Caco-2 (cell line): ENCODE results near the gene CEP250. TPM values are rescaled to one million over a fixed set of nuclear protein-coding genes. Genes with fewer than 3 reads are reported as not detected.

ENCODE experiments used
- BruUV-seq: library from RNA; stranded (reverse); fragments of 400-500 nt; replicated peaks from 2 replicates; lab custom pipeline; 2021; lab: Mats Ljungman, UMichigan
- CTCF ChIA-PET: fragments of 300-600 bp; sonication (Branson Sonifier 250); formaldehyde crosslinking; loops from one replicate; lab custom pipeline; 2022; ENCODE audit warnings: antibody characterized with exemption; lab: Charles Lee
- POLR2A ChIA-PET: fragments of 300-600 bp; sonication (Branson Sonifier 250); formaldehyde crosslinking; loops from one replicate; lab custom pipeline; 2022; ENCODE audit warnings: antibody characterized with exemption; lab: Charles Lee
- DNase-seq, 2 experiments: peaks; one replicate each; pipeline versions ENCODE4 v3.0.0 to v3.0.0-alpha.2; 2020 to 2022
- H3K27me3 ChIP-seq: replicated peaks from 2 replicates; pipeline ENCODE4 v1.6.0; 2011; ENCODE audit warnings: low read length; ENCODE audit not compliant: control insufficient read depth, insufficient read depth
- H3K36me3 ChIP-seq: 2 replicates; pipeline ENCODE4 v1.5.1; 2011; ENCODE audit warnings: low read length; ENCODE audit not compliant: control insufficient read depth, insufficient read depth
- H3K4me1 ChIP-seq: fragments of 250-450 bp; sonication (Bioruptor Pico); 2 replicates; pipeline ENCODE4 v1.5.1; 2020; ENCODE audit warnings: mild to moderate bottlenecking
- H3K4me3 ChIP-seq: 2 replicates; pipeline ENCODE4 v1.5.1; 2011; ENCODE audit warnings: low read depth, mild to moderate bottlenecking, control low read depth, low read length
- H3K9me3 ChIP-seq: fragments of 250-450 bp; sonication (Bioruptor Pico); 2 replicates; pipeline ENCODE4 v1.5.1; 2020; ENCODE audit warnings: mild to moderate bottlenecking, moderate library complexity
- H3K27ac Mint-ChIP-seq: one replicate; pipeline ENCODE4 v1.8.0; 2022; ENCODE audit warnings: mixed read lengths; ENCODE audit not compliant: unreplicated experiment
- H3K27me3 Mint-ChIP-seq: one replicate; pipeline ENCODE4 v1.8.0; 2022; ENCODE audit warnings: mixed read lengths; ENCODE audit not compliant: insufficient read depth, unreplicated experiment
- H3K36me3 Mint-ChIP-seq: one replicate; pipeline ENCODE4 v1.8.0; 2022; ENCODE audit warnings: mild to moderate bottlenecking, mixed read lengths; ENCODE audit not compliant: insufficient read depth, unreplicated experiment
- H3K4me1 Mint-ChIP-seq: one replicate; pipeline ENCODE4 v1.8.0; 2022; ENCODE audit warnings: low read depth, mixed read lengths; ENCODE audit not compliant: unreplicated experiment
- H3K4me3 Mint-ChIP-seq: one replicate; pipeline ENCODE4 v1.8.0; 2022; ENCODE audit warnings: mild to moderate bottlenecking, moderate library complexity, mixed read lengths; ENCODE audit not compliant: unreplicated experiment
- H3K9me3 Mint-ChIP-seq: one replicate; pipeline ENCODE4 v1.8.0; 2022; ENCODE audit warnings: mixed read lengths; ENCODE audit not compliant: unreplicated experiment
- intact Hi-C: fragments of 100-400 bp; cut with micrococcal nuclease; formaldehyde crosslinking; loops from one replicate; pipeline ENCODE4 v1.10.0; 2022; ENCODE audit not compliant: unreplicated experiment
- total RNA-seq: library from RNA; stranded (reverse); gene quantifications from 2 replicates; pipeline ENCODE4 v1.2.3, GENCODE V29; 2022
- TF ChIP-seq, protein P1 (sequence below), 2 experiments: fragments of 200-600 bp in 1 of 2; IDR thresholded peaks; 1 replicate in 1 of 2; 2 replicates in 1 of 2; pipeline versions ENCODE4 v1.5.1 to v1.8.0; 2011 to 2022; ENCODE audit warnings: antibody characterized with exemption in 1 of 2, control low read depth in 1 of 2, inconsistent platforms in 1 of 2, low read depth in 1 of 2, low read length in 1 of 2, mild to moderate bottlenecking in 1 of 2, moderate library complexity in 1 of 2; ENCODE audit not compliant: insufficient read depth in 1 of 2, severe bottlenecking in 1 of 2, unreplicated experiment in 1 of 2

CEP250 gene
- total RNA-seq, 1 experiment from 2014 or later: 137 TPM

DNA sequence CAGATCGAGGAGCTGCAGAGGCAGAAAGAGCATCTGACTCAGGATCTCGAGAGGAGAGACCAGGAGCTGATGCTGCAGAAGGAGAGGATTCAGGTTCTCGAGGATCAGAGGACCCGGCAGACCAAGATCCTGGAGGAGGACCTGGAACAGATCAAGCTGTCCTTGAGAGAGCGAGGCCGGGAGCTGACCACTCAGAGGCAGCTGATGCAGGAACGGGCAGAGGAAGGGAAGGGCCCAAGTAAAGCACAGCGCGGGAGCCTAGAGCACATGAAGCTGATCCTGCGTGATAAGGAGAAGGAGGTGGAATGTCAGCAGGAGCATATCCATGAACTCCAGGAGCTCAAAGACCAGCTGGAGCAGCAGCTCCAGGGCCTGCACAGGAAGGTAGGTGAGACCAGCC, 47.9 kb downstream of the CEP250 start:
- Histone ChIP-seq H3K36me3 (peaks cover 30% of the 10 kb centered on the region), H3K27me3 (no peaks in the 10 kb centered on the region), H3K4me1 (no peaks in the 10 kb centered on the region), H3K4me3 (no peak overlapping the region), H3K9me3 (no peaks in the 10 kb centered on the region)
- Mint-ChIP-seq H3K4me1 (peaks cover 8% of the 10 kb centered on the region), H3K9me3 (no peaks in the 10 kb centered on the region), H3K27ac (no peak overlapping the region), H3K27me3 (no peaks in the 10 kb centered on the region), H3K4me3 (no peak overlapping the region), H3K36me3 (peaks cover 62% of the 10 kb centered on the region)
- intact Hi-C loops: no loop called here
- POLR2A ChIA-PET: interaction anchor here (0.6 kb wide), 1 partner anchor 1139 kb away, joined by 6 read pairs; no protein-coding TSS in a partner anchor
- CTCF ChIA-PET: interaction anchor here (0.8 to 0.9 kb wide), 2 partner anchors 36 to 116 kb away, joined by 3 read pairs; no protein-coding TSS in a partner anchor
- TF ChIP-seq, protein P1, sequence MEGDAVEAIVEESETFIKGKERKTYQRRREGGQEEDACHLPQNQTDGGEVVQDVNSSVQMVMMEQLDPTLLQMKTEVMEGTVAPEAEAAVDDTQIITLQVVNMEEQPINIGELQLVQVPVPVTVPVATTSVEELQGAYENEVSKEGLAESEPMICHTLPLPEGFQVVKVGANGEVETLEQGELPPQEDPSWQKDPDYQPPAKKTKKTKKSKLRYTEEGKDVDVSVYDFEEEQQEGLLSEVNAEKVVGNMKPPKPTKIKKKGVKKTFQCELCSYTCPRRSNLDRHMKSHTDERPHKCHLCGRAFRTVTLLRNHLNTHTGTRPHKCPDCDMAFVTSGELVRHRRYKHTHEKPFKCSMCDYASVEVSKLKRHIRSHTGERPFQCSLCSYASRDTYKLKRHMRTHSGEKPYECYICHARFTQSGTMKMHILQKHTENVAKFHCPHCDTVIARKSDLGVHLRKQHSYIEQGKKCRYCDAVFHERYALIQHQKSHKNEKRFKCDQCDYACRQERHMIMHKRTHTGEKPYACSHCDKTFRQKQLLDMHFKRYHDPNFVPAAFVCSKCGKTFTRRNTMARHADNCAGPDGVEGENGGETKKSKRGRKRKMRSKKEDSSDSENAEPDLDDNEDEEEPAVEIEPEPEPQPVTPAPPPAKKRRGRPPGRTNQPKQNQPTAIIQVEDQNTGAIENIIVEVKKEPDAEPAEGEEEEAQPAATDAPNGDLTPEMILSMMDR (IDR thresholded peaks at IDR 0.05; ENCODE audit: insufficient read depth in 1 of 2, low read depth in 1 of 2, low read length in 1 of 2, severe bottlenecking in 1 of 2, unreplicated experiment in 1 of 2): no peak
- no peak for DNase-seq
- BruUV-seq: no TSS peak

DNA sequence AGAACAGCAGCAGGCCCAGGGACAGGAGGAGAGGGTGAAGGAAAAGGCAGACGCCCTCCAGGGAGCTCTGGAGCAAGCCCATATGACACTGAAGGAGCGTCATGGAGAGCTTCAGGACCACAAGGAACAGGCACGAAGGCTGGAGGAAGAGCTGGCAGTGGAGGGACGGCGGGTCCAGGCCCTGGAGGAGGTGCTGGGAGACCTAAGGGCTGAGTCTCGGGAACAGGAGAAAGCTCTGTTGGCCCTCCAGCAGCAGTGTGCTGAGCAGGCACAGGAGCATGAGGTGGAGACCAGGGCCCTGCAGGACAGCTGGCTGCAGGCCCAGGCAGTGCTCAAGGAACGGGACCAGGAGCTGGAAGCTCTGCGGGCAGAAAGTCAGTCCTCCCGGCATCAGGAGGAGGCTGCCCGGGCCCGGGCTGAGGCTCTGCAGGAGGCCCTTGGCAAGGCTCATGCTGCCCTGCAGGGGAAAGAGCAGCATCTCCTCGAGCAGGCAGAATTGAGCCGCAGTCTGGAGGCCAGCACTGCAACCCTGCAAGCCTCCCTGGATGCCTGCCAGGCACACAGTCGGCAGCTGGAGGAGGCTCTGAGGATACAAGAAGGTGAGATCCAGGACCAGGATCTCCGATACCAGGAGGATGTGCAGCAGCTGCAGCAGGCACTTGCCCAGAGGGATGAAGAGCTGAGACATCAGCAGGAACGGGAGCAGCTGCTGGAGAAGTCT, 48.6 kb downstream of the CEP250 start:
- CTCF ChIA-PET: interaction anchor here (0.6 to 0.9 kb wide), 3 partner anchors 36 to 115 kb away, joined by 3 to 5 read pairs (median 3); no protein-coding TSS in a partner anchor
- Histone ChIP-seq H3K4me3 (no peak overlapping the region), H3K4me1 (no peaks in the 10 kb centered on the region), H3K9me3 (no peaks in the 10 kb centered on the region), H3K27me3 (no peaks in the 10 kb centered on the region), H3K36me3 (peaks cover 31% of the 10 kb centered on the region)
- POLR2A ChIA-PET: interaction anchor here (0.5 to 0.6 kb wide), 2 partner anchors 13 to 1140 kb away, joined by 6 read pairs; no protein-coding TSS in a partner anchor
- peaks cover 8% of the 10 kb centered on the region for H3K4me1 Mint-ChIP-seq
- no peaks in the 10 kb centered on the region for H3K9me3 Mint-ChIP-seq
- intact Hi-C loops: no loop called here
- TF ChIP-seq, protein P1 (IDR thresholded peaks at IDR 0.05; ENCODE audit: insufficient read depth in 1 of 2, low read depth in 1 of 2, low read length in 1 of 2, severe bottlenecking in 1 of 2, unreplicated experiment in 1 of 2): no peak
- BruUV-seq: no TSS peak
- H3K27me3 Mint-ChIP-seq: no peaks in the 10 kb centered on the region
- DNase-seq: no peak
- H3K36me3 Mint-ChIP-seq: peaks cover 67% of the 10 kb centered on the region
- no peak overlapping the region for H3K27ac Mint-ChIP-seq
- no peak overlapping the region for H3K4me3 Mint-ChIP-seq

DNA sequence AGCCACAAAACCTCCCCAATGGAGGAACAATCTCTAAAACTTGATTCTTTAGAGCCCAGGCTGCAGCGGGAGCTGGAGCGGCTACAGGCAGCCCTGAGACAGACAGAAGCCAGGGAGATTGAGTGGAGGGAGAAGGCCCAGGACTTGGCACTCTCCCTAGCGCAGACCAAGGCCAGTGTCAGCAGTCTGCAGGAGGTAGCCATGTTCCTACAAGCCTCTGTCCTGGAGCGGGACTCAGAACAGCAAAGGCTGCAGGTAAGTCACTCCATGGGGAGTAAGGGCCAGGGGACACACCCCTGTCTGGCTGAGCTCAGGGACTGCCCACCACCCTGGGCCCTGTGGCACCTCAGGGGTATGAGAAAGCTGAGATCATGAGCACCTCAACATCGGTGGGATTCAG, 49.4 kb downstream of the CEP250 start:
- Histone ChIP-seq H3K27me3 (no peaks in the 10 kb centered on the region), H3K9me3 (no peaks in the 10 kb centered on the region), H3K36me3 (peaks cover 31% of the 10 kb centered on the region), H3K4me1 (no peaks in the 10 kb centered on the region), H3K4me3 (no peak overlapping the region)
- H3K4me3 Mint-ChIP-seq: no peak overlapping the region
- peaks cover 61% of the 10 kb centered on the region for H3K36me3 Mint-ChIP-seq
- intact Hi-C loops: no loop called here
- peaks cover 8% of the 10 kb centered on the region for H3K4me1 Mint-ChIP-seq
- CTCF ChIA-PET: interaction anchor here (0.6 kb wide), 1 partner anchor 65 kb away, joined by 5 read pairs; no protein-coding TSS in a partner anchor
- DNase-seq: no peak
- POLR2A ChIA-PET: no interaction called here
- no peaks in the 10 kb centered on the region for H3K9me3 Mint-ChIP-seq
- no peaks in the 10 kb centered on the region for H3K27me3 Mint-ChIP-seq
- H3K27ac Mint-ChIP-seq: no peak overlapping the region
- TF ChIP-seq, protein P1 (IDR thresholded peaks at IDR 0.05; ENCODE audit: insufficient read depth in 1 of 2, low read depth in 1 of 2, low read length in 1 of 2, severe bottlenecking in 1 of 2, unreplicated experiment in 1 of 2): no peak
- BruUV-seq: no TSS peak
